Aorta (tissue), 5 donors: ENCODE results near the gene RASGRP3. TPM values are rescaled to one million over a fixed set of nuclear protein-coding genes. Genes with fewer than 3 reads are reported as not detected.

Experiments used
- ATAC-seq: fragments of 200-7000 bp; cut with Tn5 transposase; one replicate; pipeline ENCODE4 v1.9.1; 2022; ENCODE audit warnings: moderate library complexity; ENCODE audit not compliant: low FRiP score
- DNase-seq, 2 donors: peaks; one replicate each; pipeline ENCODE4 v3.0.0-alpha.2; 2020
- H3K27ac ChIP-seq, 2 donors: one replicate each; pipeline ENCODE4 v1.5.1; 2013; ENCODE audit warnings: low read length in 2 of 2, mild to moderate bottlenecking in 2 of 2, moderate library complexity in 2 of 2, control low read depth in 1 of 2, inconsistent platforms in 1 of 2, low read depth in 1 of 2
- H3K27me3 ChIP-seq, 2 donors: one replicate each; pipeline ENCODE4 v1.6.1; 2013; ENCODE audit warnings: control low read depth in 1 of 2, low read length in 1 of 2, mild to moderate bottlenecking in 1 of 2, moderate library complexity in 1 of 2; ENCODE audit not compliant: insufficient read depth in 2 of 2, control insufficient read depth in 1 of 2
- H3K36me3 ChIP-seq, 2 donors: one replicate each; pipeline ENCODE4 v1.6.1; 2013; ENCODE audit warnings: control low read depth in 1 of 2, low read length in 1 of 2, mild to moderate bottlenecking in 1 of 2; ENCODE audit not compliant: insufficient read depth in 2 of 2, control insufficient read depth in 1 of 2
- H3K4me1 ChIP-seq, 2 donors: one replicate each; pipeline ENCODE4 v1.6.1; 2013; ENCODE audit warnings: low read length in 2 of 2, control low read depth in 1 of 2, mild to moderate bottlenecking in 1 of 2, moderate library complexity in 1 of 2; ENCODE audit not compliant: insufficient read depth in 2 of 2, control insufficient read depth in 1 of 2
- H3K4me3 ChIP-seq, 2 donors: one replicate each; pipeline ENCODE4 v1.5.1; 2013; ENCODE audit warnings: low read length in 2 of 2, control low read depth in 1 of 2, mild to moderate bottlenecking in 1 of 2
- H3K9me3 ChIP-seq: one replicate; pipeline ENCODE4 v1.6.1; 2013; ENCODE audit warnings: mild to moderate bottlenecking, low read length; ENCODE audit not compliant: control insufficient read depth
- WGBS, 2 donors: extraction: QIAGEN DNeasy Blood & Tissue Kit; methylation state at CpG; one replicate each; pipeline ENCODE4 v1.1.7; 2013; 5-methylcytosine and 5-hydroxymethylcytosine counted together
- intact Hi-C, 2 donors: fragments of 100-400 bp; cut with DNase I; formaldehyde crosslinking; loops; one replicate each; pipeline versions ENCODE4 v1.14.2 to v1.15.0; 2022
- polyA plus RNA-seq, 2 donors: library from polyadenylated mRNA; stranded (reverse); fragments of 200-250 nt; gene quantifications; one replicate each; pipeline ENCODE4 v1.2.3, GENCODE V29; 2013
- total RNA-seq, 2 donors: library from RNA; stranded (reverse); fragmentation: NEBNext Ultra II Directional; extraction: Animal tissue kit (Norgen Biotek cat#: 25700); gene quantifications; one replicate each; pipeline ENCODE4 v1.2.1, GENCODE V29; 2021
- donor health status: healthy with polysubstance abuse.
- donor health status: Bipolar disorder and iron deficiency.
- donor health status: DM: no; HTN: no; CAD: no.
- donor health status: DM: no; HTN: no; CAD: no.
- donor health status: DM: yes; HTN: yes; CAD: no.

The RASGRP3 gene
- total and polyA plus RNA-seq, 4 donors = 0.46 to 22.3 (median 7.9) TPM

DNA sequence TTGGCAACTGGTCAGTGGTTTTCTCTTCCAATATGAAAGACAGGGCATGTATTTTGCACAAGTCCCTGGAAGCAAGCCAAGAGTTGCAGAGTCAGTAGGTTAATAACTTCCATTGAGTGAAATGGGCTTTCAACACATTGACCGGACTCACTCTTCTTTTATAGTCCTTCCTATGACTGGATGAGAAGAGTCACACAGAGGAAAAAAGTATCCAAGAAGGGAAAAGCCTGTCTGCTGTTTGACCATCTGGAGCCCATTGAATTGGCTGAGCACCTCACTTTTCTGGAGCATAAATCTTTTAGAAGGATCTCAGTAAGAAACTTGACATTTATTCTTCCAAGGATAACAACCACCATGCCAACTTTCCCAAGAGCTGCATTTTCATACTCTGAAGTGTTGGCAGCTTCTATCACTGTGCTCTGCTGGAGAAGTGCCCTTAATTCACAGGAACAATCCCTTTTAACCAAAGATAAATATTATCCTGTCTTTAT lies 45.4 kb downstream of the RASGRP3 start:
- no peaks in the 10 kb centered on the region for H3K27me3 ChIP-seq
- H3K9me3 ChIP-seq = no peaks in the 10 kb centered on the region
- no peaks in the 10 kb centered on the region for H3K36me3 ChIP-seq
- H3K27ac ChIP-seq = no peak overlapping the region
- 0 to 11% methylated on average over 1 of the region's 1 CpG for WGBS, 2 donors
- intact Hi-C loops = no loop called here
- DNase-seq (no peak), ATAC-seq (peak; percentile 73)
- peak overlapping the region in 1 of 2 donors; percentile 13 for H3K4me3 ChIP-seq
- peaks cover 0 to 4% of the 10 kb centered on the region in 2 donors for H3K4me1 ChIP-seq

DNA sequence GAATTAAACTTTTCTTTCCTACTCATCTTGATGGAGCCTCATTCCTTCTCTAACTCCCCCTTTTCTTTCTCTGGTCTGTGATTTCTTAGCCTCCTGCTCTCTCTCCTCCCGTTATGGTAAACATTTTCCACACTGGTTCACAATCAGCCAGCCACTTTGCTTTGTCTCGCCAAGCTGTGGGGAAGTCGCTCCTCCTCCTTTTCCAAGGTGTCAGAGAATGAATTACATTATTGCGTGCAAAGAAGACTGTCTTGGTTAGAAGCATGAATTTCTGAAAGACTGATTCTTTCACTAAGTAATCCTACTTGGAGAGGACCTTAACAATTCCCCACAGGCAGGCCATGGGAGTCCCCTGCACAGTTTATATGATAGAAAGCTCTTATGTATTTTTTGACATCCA lies 46.1 kb downstream of the RASGRP3 start:
- H3K4me3 ChIP-seq = no peak overlapping the region
- peaks cover 0 to 4% of the 10 kb centered on the region in 2 donors for H3K4me1 ChIP-seq
- H3K9me3 ChIP-seq = no peaks in the 10 kb centered on the region
- DNase-seq (no peak), ATAC-seq (no peak)
- intact Hi-C loops = no loop called here
- WGBS, 2 donors = 52 to 62% methylated on average over 4 of the region's 4 CpGs
- no peak overlapping the region for H3K27ac ChIP-seq
- no peaks in the 10 kb centered on the region for H3K27me3 ChIP-seq
- peaks cover 0 to under 1% of the 10 kb centered on the region in 2 donors for H3K36me3 ChIP-seq

DNA sequence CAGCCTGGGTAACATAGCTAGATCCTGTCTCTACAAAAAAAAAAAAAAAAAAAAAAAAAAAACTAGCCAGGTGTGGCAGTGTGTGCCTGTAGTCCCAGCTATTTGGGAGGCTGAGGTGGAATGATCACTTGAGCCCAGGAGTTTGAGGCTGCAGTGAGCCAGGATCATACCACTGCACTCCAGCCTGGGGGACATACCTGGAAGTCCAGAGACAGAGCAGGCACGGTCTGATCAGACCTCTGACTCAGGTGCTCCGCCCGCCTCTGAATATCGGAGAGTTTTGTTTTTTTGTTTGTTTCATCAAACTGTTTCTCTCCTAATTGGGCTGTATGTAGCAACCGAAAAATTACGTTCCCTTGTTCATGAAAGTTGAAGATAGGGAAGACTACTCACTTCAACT lies 49.2 kb downstream of the RASGRP3 start:
- peaks cover 0 to 2% of the 10 kb centered on the region in 2 donors for H3K36me3 ChIP-seq
- WGBS, 2 donors = 97% methylated on average over 6 of the region's 6 CpGs

DNA sequence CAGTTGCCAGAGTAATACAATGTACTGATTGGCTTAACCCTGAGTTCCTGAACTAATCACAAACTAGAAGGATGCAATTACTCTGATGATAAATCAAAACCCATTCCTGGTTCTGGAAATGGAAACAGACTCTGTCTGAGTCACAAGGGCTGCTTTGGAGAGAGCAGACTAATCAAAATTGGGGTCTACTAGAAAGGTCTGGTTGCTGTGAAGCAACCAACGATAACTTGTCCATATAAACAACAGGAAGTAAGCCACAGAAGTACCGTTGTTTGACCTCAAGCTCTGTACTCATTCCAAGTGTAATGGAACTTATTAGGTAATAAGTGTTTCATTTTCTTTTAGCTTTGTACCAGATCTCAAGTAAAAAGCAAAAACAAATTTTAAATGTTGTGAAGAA lies 49.7 kb downstream of the RASGRP3 start:
- Histone ChIP-seq H3K27me3 (no peaks in the 10 kb centered on the region), H3K4me3 (no peak overlapping the region), H3K36me3 (peaks cover 0 to 2% of the 10 kb centered on the region in 2 donors), H3K4me1 (peaks cover 0 to 5% of the 10 kb centered on the region in 2 donors), H3K9me3 (no peaks in the 10 kb centered on the region), H3K27ac (no peak overlapping the region)
- DNase-seq = no peak
- intact Hi-C loops = no loop called here
- ATAC-seq = no peak
- WGBS, 2 donors = 23 to 37% methylated on average over 2 of the region's 2 CpGs

More for the DNA sequence above, 49.2 kb downstream of the RASGRP3 start:
- H3K27ac ChIP-seq = no peak overlapping the region
- DNase-seq (no peak), ATAC-seq (no peak)
- no peaks in the 10 kb centered on the region for H3K9me3 ChIP-seq
- no peaks in the 10 kb centered on the region for H3K27me3 ChIP-seq
- intact Hi-C loops = no loop called here
- no peak overlapping the region for H3K4me3 ChIP-seq
- peaks cover 0 to 7% of the 10 kb centered on the region in 2 donors for H3K4me1 ChIP-seq

DNA sequence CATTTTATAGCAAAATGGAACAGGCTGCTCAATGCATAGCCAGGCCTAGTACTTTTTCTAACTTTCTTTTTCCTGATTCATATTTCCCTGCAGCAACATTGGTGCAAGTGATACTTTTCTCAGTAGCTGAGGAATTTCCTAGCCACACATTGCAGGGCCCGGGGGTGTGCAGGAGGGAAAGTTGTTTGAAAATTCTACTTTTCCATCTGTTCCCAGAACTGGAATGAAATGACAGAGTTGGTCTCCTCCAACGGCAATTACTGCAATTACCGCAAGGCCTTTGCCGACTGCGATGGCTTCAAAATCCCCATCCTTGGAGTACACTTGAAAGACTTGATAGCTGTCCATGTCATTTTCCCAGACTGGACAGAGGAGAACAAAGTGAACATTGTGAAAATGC lies 50.5 kb downstream of the RASGRP3 start:
- Histone ChIP-seq H3K27me3 (no peaks in the 10 kb centered on the region), H3K4me3 (no peak overlapping the region), H3K9me3 (no peaks in the 10 kb centered on the region), H3K36me3 (peaks cover 0 to 2% of the 10 kb centered on the region in 2 donors), H3K27ac (no peak overlapping the region), H3K4me1 (peaks cover 0 to 3% of the 10 kb centered on the region in 2 donors)
- DNase-seq (no peak), ATAC-seq (no peak)
- 97% methylated on average over 5 of the region's 5 CpGs for WGBS, 2 donors
- intact Hi-C loops = no loop called here

DNA sequence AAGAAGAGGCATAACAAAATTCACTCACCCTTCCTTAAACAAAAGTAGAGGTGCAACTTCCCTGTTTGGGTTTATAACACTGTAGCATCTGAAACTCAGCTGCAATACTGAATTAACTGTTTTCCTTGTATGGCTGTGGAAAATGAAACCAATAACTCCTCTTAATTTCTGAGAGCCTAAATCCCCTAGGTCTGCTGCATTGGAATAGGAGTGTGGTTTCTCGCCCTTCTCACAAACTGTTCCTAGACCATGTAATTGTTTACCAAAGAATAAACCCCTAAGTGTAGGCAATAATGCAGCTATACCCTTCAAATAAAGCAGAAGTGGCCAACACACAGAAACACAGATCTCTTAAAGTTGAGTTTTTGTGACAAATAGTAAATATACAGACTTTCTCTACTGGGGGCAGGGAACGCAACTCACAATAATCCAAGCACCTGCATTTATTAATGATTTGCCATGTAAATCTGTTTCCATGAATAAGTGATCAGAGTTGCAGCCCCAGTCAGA lies 52.0 kb downstream of the RASGRP3 start:
- no peak overlapping the region for H3K4me3 ChIP-seq
- intact Hi-C loops = no loop called here
- ATAC-seq (no peak), DNase-seq (no peak)
- no peaks in the 10 kb centered on the region for H3K9me3 ChIP-seq
- 99% methylated on average over 2 of the region's 2 CpGs for WGBS, 2 donors
- H3K27me3 ChIP-seq = no peaks in the 10 kb centered on the region
- H3K27ac ChIP-seq = no peak overlapping the region
- H3K36me3 ChIP-seq = peaks cover 0 to 2% of the 10 kb centered on the region in 2 donors
- peaks cover 0 to 3% of the 10 kb centered on the region in 2 donors for H3K4me1 ChIP-seq

DNA sequence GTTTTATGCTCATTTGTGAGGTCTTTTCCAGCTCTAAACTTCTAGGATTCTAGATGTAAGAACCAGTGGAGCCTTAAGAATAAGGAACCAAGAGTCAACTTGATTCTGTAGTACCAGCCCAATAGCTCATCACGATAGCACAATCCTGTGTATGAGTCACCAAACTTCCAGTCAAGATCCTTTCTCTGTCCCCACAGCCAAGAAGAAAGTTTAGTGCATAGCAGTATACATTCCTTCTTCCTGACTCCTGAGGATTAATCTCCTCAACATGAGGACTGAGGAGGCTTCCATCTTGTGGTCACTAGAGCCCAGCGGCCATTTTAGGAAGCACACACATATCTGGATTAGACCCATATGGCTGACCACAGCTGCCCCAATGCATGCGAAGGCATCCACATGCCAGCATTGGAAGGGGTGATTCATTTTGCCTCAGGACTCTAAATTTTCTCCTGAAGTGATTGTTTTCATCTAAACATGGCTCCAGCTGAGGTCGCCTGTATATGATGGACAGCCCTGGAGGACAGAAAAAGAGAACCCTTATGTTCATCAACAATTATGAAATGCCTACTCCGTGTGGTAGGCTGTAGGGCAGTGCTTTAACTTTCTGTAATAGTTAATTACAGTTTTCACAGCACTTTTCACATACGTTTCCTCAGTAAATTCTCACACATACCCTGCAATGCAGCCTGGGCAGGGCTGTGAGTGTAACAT lies 53.5 kb downstream of the RASGRP3 start:
- intact Hi-C loops = no loop called here
- H3K4me3 ChIP-seq = no peak overlapping the region
- peaks cover 0 to 3% of the 10 kb centered on the region in 2 donors for H3K4me1 ChIP-seq
- ATAC-seq = no peak
- no peaks in the 10 kb centered on the region for H3K9me3 ChIP-seq
- peak overlapping the region in 1 of 2 donors; percentile 33 for H3K27ac ChIP-seq
- peaks cover 0 to 2% of the 10 kb centered on the region in 2 donors for H3K36me3 ChIP-seq
- DNase-seq = no peak
- 84 to 85% methylated on average over 6 of the region's 6 CpGs for WGBS, 2 donors
- no peaks in the 10 kb centered on the region for H3K27me3 ChIP-seq

DNA sequence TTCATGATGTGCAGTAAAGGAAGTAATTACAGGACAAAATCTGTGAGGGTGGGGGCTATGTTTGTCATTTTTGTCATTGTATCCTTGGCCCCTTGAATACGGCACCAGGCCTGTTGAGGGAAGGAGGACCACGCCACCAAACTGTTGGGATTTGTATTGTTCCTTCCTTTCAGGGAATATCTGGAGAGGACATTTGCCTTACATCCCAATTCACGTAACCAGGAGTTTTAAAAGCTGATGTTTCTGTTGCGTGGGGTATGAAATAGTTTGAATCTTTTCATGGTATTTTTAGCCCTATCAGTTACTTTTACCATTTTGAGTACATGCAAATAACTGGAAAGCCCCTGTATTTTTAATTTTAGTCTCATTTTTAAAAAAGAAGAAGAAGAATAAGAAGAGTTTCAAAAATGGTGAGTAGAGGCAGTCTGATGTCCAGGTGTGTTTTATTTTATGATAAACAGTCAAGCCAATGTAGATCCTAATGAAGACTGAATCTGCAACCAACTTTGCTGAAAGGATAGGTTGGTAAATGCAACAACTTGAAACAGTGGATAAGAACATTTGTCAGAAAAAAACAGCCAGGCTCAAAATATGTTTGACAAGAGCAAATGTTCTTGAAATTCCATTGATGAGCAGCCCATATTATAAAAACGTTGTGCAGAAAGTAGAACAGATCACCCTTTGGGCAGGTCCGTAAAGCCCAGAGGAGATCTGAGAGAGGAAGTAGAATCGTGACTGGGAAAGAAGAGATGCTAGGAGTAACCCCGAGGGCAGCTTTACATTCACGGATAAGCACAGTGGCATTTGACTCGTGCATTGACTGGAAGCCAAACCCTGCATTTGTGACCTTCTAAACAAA lies 54.5 kb downstream of the RASGRP3 start:
- Histone ChIP-seq H3K27ac (no peak overlapping the region), H3K36me3 (peaks cover 0 to 2% of the 10 kb centered on the region in 2 donors), H3K4me3 (no peak overlapping the region), H3K4me1 (peaks cover 0 to 3% of the 10 kb centered on the region in 2 donors), H3K27me3 (no peaks in the 10 kb centered on the region), H3K9me3 (no peaks in the 10 kb centered on the region)
- intact Hi-C loops = no loop called here
- DNase-seq (no peak), ATAC-seq (no peak)
- WGBS, 2 donors = 80 to 88% methylated on average over 10 of the region's 10 CpGs
